ENCODE data around the gene DIRAS1.

DIRAS1 gene

DNA sequence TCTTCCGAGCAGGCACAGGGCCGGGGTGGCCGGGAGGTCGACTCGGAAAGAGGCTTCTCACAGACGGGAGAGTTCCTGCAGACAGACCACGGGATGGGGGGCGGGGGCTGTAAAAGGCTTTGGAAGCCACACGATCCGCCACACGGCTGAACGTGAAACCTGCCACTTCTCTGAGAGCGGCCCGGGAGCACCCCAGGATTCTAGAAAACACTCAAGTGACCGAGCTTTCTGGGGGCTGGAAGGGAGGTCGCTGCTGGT, 34.2 kb upstream of the DIRAS1 start:
- no peak for DNase-seq

DNA sequence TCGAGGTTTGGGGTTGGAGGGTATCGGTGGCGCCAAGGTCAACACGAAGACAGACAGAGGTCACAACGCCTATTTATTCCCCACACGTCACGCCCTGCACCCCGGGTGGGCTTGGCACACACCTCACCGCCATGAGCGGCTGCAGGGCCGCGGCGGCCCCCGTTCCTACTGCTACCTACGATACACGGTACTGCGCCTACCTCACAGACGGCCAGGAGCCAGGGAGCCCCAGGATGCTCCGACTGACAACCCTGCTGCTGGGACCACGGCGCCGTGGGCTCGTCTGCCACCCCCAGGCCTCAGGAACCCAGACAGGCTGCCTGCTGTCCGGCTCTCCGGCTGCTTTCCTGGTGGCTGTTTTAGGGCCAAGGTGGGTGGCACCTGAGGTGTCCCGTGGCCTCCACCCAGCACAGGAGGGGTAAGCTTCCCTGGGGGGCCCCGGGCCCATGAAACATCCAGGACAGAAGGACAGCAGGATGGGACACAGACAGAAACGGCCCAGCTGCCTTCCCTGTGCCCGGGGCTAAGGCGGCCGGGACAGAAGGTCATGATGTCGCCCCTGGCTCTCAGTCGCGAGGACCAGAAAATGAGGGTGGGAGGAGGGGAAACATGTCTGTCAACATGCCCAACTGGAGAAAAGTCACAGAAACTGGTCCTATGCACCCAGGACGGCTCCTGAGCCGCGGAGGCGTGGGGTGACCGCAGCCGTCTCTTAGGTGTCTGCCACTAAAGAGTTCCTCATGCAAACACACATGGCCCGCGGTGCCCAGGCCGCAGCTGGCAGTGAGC, 33.7 kb upstream of the DIRAS1 start:
- no peak for DNase-seq

DNA sequence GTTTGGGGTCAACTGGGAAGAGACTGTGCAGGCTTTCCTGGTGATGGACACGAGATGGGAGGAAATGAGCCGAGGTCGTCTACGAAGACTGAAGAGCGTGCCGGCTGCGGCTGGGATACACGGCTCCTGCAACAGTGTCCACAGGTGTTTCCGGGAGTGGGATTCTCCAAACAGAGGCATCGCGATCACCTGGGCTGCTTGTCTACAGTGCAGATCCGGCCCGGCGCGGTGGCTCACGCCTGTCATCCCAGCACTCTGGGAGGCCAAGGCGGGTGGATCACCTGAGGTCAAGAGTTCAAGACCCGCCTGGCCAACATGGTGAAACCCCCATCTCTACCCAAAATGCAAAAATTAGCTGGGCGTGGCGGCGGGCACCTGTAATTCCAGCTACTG, 30.3 kb upstream of the DIRAS1 start:
- no peak for DNase-seq

DNA sequence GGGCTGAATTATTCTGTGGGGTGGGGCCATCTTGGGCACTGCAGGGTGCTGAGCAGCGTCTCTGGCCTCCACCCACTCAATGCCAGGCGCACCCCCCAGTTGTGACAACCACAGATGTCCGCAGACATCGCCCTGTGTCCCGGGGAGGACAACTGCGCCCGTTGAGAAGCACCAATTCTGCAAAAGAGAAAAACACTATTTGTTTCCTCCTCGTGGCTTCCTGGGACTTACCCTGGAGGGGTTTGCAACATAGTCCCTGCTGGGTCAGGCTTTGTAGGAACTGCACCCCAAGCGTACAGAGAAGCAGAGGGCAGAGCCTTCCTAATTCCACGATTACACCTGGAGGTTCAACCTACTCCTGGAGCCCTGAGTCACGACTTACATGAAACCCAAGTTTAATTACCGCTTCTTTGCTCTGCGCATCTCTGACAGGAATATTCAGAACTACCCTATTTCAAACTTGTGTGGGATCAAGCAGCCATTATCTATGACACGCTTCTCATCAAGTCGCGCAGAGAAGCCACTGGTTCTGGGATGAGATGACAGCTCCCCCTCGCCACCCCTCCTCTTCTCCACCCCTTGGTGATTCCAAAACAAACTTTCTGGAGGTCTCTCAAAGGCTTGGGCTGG, 29.8 kb upstream of the DIRAS1 start:
- no peak for DNase-seq

DNA sequence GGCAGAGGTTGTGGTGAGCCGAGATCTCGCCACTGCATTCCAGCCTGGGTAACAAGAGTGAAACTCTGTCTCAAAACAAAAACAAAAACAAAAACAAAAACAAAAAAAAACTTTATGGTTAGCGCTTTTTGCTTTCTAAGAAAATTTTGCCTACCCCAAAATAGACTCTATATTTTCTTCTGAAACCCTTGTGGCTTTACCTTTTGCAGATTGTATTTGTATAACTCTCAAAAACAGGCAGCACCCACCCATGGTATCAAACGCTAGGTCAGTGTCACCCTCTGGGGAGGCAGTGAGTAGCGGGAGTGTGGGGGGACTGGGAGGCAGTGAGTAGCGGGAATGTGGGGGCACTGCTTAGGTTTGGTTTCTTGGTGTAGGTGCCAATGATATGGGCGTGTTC, 26.2 kb upstream of the DIRAS1 start:
- no peak for DNase-seq

DNA sequence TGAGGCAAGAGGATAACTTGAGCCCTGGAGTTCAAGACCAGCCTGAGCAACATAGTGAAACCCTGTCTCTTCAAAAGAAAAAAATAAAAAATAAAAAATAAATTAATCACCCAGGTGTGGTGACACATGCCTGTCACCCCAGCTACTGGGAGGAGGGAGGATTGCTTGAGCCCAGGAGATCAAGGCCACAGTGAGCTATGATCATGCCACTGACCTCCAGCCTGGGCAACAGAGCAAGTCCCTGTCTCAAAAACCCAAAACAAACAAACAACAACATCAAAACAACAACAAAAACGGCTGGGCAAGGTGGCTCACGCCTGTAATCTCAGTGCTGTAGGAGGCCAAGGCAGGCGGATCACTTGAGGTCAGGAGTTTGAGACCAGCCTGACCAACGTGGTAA, 22.9 kb upstream of the DIRAS1 start:
- no peak for DNase-seq

DNA sequence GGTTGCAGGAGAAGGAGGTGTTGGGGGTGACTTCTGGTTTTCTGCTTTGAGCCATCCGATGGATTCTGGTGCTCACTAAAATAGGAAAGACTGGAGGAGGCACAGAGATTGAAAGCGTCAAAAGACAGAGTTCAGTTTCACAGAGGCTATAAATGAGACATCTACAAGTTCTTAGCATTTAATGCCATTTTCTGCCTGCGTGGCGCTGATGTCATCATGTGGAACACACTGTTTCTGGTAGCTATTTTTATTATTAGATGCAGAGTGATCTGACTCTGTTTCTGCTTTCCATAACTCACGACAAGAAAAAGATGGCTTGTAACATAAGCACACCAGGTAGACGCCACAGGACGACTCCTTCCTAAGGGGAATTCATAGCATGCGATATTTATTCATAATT, 21.9 kb upstream of the DIRAS1 start:
- DNase-seq = no peak

DNA sequence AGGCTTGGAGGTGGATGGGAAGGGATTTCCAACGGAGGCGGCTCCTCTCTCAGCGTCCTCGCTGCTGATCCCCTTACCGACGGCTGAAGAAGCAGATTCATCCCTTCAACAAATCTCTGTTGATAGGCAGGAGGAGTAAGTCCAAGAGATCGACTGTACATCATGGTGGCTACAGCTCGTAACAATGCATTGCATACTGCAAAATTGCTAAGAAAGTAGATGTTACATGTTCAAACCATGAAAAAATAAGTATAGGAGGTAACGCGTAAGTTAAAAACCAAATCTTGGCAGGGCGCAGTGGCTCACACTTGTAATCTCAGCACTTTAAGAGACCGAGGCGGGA, 19.1 kb upstream of the DIRAS1 start:
- DNase-seq = no peak

DNA sequence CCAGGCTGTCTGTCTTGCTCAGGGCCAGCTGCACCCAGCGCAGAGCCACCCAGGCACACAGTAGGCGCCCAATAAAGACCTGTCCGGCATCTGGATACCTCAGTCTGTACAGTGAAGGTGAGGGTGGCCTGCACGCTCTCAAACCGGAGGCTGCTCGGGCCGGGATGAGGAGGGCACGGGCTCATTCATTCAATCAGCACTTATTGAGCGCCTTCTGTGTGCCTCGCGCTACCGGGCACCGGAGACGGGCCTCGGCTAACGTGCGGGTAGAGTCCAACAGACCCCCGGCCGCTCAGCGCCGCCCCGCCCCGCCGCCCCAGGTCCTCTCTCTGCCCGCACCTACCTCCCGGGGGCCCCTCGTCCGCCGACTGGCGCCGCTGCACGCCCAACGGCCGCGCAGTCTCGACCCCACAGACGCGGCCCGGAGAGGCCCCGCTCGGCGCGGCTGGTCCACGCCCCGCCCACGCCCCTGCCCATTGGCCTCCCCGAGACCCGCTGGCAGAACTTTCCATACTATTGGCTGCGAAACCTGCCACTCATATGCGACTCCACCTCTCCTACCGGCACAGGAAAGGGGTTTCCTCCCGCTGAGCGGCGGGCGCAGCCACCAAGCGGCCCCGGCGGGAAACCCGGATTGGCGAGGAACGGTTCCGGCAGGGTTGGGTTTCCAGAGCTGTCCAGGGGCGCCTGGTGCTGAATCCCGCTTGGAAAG, 18.6 kb upstream of the DIRAS1 start, which contains the start of gene SLC39A3:
SLC39A3 (minus strand) TSS at position 416 of the 712 bp plus-strand sequence. CDS start 2,760 bp downstream, outside the sequence.
- peak; percentile 93 to 99 (median 97) for DNase-seq

DNA sequence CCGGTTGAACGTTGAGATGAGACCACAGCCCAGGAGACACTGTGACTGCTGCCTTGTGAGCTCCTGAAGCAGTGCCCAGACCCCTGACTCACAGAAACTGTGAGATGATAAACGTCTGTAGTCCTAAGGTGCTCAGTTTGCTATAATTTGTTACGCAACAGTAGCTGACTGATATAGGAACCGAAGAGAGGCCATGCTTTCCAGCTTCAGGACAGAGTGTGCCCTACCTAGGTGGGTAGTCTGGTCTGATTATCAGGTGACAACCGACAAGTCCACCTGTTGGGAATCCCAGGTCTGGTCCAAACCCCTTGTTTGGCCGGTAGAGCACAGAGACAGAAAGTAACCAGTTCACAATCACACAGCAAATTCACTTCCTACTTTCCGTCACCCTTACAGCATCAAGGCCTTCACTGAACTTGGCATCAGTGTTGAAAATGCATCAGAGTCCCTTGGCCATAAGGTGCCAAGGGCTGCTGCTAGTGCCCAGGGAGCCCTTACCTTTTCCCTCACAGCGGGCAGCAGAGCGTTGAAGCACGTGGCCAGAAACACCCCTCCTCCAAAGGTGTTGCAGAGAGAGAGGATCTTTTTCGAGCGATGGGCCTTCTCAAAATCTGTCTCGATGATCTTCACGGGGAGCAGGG, 15.5 kb upstream of the DIRAS1 start:
- DNase-seq = no peak

DNA sequence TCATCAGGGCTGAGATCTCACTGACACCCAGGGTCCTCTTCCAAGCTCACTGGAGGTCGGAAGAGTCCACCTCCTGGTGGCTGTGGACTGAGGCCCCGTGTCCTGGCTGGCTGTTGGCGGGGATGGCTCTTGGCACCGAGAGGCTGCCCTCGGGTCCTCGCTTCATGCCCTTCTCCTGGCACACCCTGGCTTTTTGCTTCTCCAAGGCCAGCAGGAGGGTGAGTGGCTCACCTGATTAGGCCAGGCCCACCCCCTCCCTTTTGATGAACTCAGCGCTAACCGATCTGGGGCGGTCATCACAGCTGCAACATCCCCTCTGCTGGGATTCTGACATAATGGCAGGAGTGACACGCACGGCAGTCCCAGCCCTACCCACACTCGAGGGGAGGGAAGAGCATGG, 14.2 kb upstream of the DIRAS1 start:
- no peak for DNase-seq

DNA sequence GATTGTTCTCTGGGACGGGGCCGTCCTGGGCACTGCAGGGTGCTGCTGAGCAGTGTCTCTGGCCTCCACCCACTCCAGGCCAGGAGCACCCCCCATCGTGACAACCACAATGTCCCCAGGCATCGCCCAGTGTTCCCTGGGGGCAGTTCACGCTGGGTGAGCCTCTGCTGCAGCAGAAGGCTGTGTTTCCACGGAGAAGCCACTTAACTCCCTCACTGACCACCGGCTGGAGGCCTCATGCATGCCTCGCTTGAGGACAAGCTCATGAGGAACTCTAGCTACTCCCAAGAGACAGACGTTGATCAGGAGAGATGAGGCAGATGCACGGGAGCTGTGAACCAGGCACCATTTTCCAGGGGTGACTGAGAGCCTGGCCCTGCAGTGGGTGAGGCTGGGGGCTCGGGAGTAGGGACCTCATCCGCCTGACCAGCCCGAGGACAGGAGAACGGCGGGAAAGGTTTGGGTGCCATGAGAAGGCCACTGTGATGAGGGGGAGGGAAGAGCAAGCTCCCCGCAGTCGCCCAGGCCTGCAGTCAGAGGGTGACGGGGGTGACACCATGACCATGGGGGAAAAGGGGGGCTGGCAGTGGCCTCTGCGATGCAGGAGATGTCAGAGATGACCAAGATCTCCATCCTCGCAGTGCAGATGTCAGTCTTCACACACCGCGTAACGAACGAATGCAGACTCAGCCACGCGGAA, 13.6 kb upstream of the DIRAS1 start:
- no peak for DNase-seq

DNA sequence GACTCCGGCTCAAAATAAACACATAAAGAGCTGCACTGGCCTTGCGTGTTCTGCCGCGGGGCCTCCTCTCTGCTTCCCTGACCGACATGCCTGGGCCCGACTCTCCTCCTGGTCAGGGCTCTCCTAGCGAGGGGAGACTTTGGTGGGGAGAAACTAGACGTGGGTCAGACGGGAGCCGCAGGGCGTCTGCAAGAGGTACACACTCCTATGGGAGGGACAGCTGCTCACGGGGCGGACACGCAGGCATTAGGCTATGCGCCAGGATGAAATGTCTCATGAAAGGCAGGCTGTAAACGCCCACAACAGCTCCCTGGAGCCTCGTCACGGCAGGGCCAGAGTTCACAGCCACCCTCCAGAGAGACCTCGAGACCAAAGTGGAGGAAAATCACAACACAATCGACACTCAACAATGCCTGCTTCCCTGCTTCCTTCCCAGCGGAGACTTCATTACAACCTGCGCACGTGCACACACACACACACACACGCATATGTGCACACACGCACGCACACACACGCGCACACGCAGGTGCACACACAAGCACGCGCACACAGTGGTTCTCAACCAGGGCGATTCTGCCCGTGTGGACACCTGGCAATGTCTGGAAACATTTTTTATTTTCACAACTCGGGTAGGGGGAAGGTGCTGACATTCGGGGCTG, 12.9 kb upstream of the DIRAS1 start:
- DNase-seq = no peak

DNA sequence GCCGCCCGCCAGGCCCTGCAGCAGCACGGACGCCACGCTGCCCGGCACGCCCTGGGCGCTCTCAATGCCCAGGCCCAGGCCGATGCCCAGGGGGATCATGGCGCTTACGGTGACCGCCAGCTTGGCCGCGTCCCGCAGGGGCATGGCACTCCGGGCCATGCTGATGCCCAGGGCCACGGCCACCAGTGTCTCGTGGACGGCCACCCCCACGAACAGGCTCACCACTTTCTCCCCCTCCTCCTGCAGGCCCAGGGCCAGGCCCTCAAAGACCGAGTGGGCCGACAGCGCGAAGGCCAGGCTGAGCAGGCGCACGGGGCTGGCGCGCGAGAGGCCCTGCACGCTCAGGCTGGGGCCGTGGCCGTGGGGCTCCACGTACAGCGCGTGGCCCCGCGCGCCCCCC, 11.7 kb upstream of the DIRAS1 start:
- no peak for DNase-seq

DNA sequence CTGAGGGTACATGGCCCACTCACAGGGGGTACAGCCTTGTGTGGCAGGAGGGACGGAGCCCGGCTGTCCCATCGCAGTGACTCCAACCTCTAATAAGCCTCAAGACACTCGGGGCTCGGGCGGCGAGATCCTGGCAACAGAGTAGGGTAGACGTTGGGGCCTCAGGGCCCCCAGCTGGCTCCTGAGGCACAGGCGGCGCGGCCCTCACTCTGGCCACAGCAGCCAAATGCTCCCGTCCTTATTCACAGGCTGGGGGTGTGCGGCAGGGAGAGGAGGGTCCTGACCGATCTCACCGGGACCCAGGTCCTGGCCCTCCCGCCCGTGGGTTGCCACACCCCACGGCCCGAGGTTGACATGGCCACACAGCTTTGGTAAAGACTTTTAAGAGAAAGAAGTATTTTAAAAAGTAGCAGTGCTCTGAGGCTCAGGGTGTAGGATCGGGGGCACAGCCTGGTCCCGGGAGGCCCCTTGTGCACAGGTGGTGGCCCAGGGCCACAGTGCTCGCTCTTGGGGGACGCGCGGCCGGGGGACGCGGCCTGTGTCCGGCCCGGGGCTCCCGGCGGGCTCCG, 11.1 kb upstream of the DIRAS1 start:
- no peak for DNase-seq

DNA sequence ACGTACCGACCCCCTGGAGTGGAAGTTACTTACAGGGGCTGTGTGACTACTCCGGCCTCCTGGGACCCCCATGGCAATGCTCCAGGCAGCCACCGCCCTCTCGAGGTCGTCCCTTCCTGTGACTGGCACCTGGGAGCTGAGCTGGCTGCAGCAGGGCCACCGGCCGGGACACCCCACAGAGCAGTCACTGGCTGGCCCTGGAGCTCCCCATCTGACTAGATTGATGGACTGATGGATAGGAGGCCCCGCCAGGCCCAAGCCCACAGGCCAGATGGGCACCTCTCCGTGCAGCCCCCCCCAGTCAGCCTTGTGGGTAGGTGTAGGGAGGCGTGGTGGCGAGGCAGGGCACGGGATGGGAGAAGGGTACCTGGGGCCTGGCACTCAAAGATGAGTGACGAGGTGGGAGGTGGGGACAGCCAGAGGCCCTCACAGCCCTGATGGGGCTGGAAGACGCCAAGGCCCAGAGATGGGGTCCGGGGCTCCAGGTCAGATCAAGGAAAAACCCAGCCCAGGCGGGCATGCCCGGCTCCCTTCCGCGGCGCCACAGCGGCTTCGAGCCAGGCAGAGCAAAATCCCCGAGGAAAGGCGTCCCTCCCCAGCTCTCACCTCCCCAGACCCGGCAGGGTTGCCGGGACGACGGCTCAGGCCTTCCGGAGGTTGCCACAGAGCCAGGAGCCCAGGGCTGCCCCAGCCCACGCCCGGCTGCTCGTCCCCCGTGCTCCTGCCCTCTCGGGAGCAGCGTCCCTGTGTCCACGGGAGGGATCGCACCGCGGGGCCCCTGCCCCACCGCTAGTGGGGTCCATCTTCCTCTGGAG, 10.2 kb upstream of the DIRAS1 start:
- DNase-seq = no peak

DNA sequence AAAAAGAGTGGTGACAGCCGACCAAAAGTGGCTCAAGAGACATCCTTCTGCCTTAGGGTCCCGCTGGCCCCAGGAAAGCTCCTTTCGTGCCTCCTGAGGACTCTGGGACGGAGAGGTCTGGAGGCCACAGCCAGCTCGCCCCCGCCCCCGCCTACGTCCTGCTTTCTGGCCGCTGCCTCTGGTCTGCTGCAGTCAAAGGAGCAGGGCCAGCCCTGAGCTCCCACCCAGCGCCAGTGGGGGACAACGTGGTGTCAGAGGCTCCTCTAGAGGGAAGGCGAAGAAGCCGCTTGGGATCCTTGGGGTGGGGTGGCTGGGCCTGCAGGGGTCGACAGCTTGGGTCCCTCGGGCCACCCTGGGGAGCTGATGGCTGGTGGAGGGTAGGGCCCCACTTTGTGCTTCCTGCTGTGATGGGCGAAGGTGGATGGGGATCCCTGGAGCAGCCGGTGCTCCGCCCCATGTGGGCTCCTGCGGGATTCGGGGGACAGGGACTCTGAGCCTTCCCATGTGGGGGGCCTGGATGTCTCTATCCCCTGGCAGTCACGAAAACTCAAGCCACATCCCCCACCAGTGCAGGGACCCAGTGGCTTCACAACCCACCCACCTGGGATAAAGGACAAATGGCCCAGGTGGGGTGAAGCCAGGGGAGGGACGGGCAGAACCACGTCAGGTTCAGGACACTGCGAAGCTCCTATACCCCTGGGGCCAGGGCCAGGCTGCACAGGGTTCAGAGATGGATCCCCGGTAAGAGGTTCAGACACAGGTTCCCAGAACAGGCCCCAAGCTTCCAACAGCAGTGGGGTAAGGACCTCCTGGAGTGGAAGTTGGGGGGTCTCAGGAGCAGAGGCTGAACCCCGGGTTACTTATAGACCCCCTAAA, 9.0 kb upstream of the DIRAS1 start:
- DNase-seq = no peak

DNA sequence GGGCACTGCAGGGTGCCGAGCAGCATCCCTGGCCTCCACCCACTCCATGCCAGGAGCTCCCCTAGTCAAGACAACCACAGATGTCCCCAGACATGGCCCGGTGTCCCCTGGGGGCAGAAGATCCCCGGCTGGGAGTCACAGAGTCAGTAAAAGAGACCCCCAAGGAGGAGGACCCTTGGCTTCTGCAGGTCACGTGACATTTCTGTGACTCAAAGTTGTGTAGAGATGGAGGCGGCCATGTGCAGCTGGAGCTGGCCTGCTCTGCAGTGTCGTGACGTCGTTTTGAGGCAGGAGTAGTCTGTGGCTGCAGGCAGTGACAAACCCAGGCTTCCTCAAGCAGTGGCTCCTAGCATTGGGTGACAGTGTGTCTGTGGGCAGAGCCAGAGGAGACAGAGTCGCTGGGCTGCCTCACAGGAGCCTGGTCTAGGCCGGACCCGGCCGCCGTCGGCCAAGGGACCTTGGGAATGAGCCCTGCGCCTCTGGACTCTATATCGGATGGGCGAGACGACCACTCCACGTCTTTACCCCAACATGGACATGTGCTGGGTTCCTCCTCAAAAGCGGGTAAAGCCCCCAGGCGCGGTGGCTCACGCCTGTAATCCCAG, 7.7 kb upstream of the DIRAS1 start:
- no peak for DNase-seq

DNA sequence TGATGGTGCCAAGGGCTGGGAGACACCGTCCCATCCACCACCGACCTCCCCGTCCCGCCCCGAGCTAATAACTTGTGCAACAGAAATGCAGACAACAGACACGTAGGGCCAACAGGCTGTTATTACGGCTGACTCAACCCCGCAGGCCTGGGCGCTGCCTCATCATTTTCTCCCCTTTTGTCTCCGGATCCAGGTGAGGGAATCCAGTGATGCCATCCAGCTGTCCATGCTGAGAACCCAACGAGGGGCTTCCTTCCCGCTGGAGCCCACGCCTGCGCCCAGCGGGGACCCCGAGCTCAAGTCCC, 6.4 kb upstream of the DIRAS1 start:
- DNase-seq = no peak

Measured in T-helper 2 cell (primary cell).